Heart left ventricle (tissue), 13 donors: ENCODE data around the gene CNN3.

Experiments
- CTCF ChIP-seq, 12 donors: fragments of 200-600 bp; sonication (generic) in 4 of 12; IDR thresholded peaks; one replicate each; pipeline versions ENCODE4 v1.5.0 to v1.8.0; 2018 to 2022; ENCODE audit warnings: antibody characterized with exemption in 12 of 12, mild to moderate bottlenecking in 5 of 12
- POLR2A ChIP-seq, 2 donors: fragments of 450-650 bp; IDR thresholded peaks; one replicate each; pipeline ENCODE4 v1.6.1; 2017; ENCODE audit warnings: antibody characterized with exemption in 2 of 2, mild to moderate bottlenecking in 2 of 2, moderate library complexity in 2 of 2
- donor health status: ischemic (EF 13 %, LVEDD 7.1; RV severe dilation, severe dysfunction).
- donor health status: DM: no; HTN: yes; CAD: no.
- donor health status: DM: no; HTN: no; CAD: no.
- donor health status: ischemic (EF 25% LVEDD 6.9; RV normal size, moderate dysfunction).
- donor health status: ischemic (EF 25% LVEDD 5.7; RV mildly dilated, moderate dysfunction).
- donor health status: ischemic (EF 35%, LVEDD 5.7; RV mildly dilated, moderate dysfunction).
- donor health status: nonischemic (EF 11% LVEDD 7.7; RV severe dilation, severe dysfunction).
- donor health status: DM: yes; HTN: yes; CAD: no.
- donor health status: PGD.
- donor health status: ischemic (EF 29% LVEDD 5.4; RV normal size, mild dysfunction).
- donor health status: nonischemic (EF 23%, LVEDD 6.1; RV moderate dilation, normal function).

- TF ChIP-seq CTCF (IDR thresholded peaks at IDR 0.05): no peak
- no peak for TF ChIP-seq POLR2A (IDR thresholded peaks at IDR 0.05)
Measured at GRCh38 chr1:94953107-94953506, 26.2 kb upstream of the CNN3 start.
